Cardiac muscle cell (in vitro differentiated cells and primary cell): ENCODE results near the gene ELMOD1. TPM values are rescaled to one million over a fixed set of nuclear protein-coding genes. Genes with fewer than 3 reads are reported as not detected.

Experiments
- DNase-seq, 2 donors: peaks; one replicate each; pipeline versions ENCODE4 v3.0.0 to v3.0.0-alpha.2; 2010 to 2017; ENCODE audit warnings: low read depth in 1 of 2, low spot score in 1 of 2
- H3K27ac ChIP-seq: fragments of 200-600 bp; sonication (generic); 2 replicates; pipeline ENCODE4 v1.5.1; 2016
- H3K27me3 ChIP-seq: fragments of 200-600 bp; sonication (generic); 2 replicates; pipeline ENCODE4 v1.6.0; 2016; ENCODE audit warnings: control low read depth
- H3K36me3 ChIP-seq: fragments of 200-600 bp; sonication (generic); 2 replicates; pipeline ENCODE4 v1.5.1; 2016; ENCODE audit warnings: control low read depth
- H3K4me1 ChIP-seq: fragments of 200-600 bp; sonication (generic); 2 replicates; pipeline ENCODE4 v1.8.1; 2017; ENCODE audit warnings: low read depth, mild to moderate bottlenecking, mixed run types
- H3K4me3 ChIP-seq: fragments of 200-600 bp; sonication (generic); 2 replicates; pipeline ENCODE4 v1.5.1; 2016; ENCODE audit warnings: mild to moderate bottlenecking
- H3K9me3 ChIP-seq: fragments of 200-600 bp; sonication (generic); 2 replicates; pipeline ENCODE4 v1.5.1; 2017; ENCODE audit warnings: low read depth, mild to moderate bottlenecking, control low read depth
- polyA plus RNA-seq: library from polyadenylated mRNA; unstranded; fragments of >200 nt; fragmentation: Nextera tagmentation; extraction: Ambion mirVana; gene quantifications from 2 replicates; pipeline ENCODE4 v1.2.1, GENCODE V29; 2016
- total RNA-seq: library from RNA; depleted of rRNA; stranded (reverse); fragments of >200 nt; gene quantifications from 2 replicates; pipeline ENCODE4 v1.2.3, GENCODE V29; 2016
- TF ChIP-seq, protein P1 (sequence below): IDR thresholded peaks from 2 replicates; pipeline ENCODE4 v1.5.1; 2012; ENCODE audit warnings: low read depth, mild to moderate bottlenecking, low read length

ELMOD1 gene
- total and polyA plus RNA-seq, 2 experiments from 2014 or later, result 0.09 to 1.1 TPM

DNA sequence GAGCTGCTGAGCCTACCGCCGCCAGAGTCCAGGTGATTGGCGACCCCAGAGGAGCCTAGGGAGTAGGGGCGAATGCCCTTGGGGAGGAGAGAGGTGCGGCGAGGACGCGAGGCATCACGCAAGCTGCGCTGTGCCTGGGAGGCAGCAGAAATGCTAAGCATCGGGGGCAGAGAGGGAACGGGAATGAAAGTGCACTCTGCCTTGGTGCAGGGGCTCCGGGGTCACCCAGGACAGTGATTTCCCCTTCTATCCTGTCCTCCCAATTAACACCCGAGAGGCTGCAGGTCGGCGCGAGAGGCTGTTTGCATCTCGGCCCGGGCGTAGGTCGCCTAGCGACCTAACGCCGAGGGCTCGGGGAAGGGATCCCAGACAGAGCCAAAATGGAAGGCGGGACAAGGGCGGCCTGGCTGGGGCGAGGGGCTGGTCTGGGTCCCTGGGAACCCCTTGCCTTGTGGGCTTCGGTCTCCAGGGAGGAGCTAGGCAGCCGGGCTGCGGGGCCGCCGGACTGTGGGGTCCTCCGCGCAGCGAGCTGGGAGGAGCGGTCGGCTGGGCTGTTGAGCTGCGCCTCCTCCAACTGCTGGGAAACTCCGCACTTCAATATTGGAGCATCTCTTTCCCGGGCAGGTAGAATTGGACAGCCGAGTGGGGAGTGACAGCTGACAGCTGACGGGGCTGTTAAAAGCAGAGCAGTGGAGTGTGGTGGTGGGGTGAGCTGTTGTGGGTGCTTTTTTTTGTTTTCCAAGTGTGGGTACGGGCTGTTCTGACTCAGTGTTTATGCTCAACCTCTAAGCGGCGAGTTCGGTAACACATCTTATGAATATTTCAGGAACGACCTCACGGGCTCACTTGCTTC, 657 bp downstream of the ELMOD1 start:
- TF ChIP-seq, protein P1, sequence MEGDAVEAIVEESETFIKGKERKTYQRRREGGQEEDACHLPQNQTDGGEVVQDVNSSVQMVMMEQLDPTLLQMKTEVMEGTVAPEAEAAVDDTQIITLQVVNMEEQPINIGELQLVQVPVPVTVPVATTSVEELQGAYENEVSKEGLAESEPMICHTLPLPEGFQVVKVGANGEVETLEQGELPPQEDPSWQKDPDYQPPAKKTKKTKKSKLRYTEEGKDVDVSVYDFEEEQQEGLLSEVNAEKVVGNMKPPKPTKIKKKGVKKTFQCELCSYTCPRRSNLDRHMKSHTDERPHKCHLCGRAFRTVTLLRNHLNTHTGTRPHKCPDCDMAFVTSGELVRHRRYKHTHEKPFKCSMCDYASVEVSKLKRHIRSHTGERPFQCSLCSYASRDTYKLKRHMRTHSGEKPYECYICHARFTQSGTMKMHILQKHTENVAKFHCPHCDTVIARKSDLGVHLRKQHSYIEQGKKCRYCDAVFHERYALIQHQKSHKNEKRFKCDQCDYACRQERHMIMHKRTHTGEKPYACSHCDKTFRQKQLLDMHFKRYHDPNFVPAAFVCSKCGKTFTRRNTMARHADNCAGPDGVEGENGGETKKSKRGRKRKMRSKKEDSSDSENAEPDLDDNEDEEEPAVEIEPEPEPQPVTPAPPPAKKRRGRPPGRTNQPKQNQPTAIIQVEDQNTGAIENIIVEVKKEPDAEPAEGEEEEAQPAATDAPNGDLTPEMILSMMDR, result no peak
- H3K27me3 ChIP-seq, result peaks cover 98% of the 10 kb centered on the region

DNA sequence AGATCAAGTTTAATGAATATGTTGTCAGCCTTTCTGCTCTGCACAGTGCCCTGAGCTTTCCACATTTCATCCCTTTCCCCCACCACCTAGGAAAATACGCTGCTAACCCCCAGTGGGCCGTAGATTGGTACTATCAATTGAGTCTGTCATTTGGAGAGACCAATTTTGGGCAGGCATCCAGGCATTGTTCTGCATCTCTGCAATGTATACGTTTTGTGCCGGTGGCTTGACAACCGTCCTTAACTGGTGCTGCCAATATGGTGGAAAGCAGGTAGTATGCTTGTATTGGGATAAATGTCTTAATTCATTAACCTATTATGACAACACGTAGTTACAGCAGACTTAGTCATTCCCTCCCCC, 1.3 kb downstream of the ELMOD1 start:
- TF ChIP-seq, protein P1, result no peak
- H3K4me3 ChIP-seq, result peak overlapping the region; percentile 40

More for the DNA sequence above, 657 bp downstream of the ELMOD1 start:
- H3K4me3 ChIP-seq, result peak overlapping the region; percentile 40
- DNase-seq, result peak; percentile 6 to 50
- H3K27ac ChIP-seq, result no peak overlapping the region
- H3K36me3 ChIP-seq, result no peaks in the 10 kb centered on the region
- no peaks in the 10 kb centered on the region for H3K9me3 ChIP-seq
- H3K4me1 ChIP-seq, result no peaks in the 10 kb centered on the region

DNA sequence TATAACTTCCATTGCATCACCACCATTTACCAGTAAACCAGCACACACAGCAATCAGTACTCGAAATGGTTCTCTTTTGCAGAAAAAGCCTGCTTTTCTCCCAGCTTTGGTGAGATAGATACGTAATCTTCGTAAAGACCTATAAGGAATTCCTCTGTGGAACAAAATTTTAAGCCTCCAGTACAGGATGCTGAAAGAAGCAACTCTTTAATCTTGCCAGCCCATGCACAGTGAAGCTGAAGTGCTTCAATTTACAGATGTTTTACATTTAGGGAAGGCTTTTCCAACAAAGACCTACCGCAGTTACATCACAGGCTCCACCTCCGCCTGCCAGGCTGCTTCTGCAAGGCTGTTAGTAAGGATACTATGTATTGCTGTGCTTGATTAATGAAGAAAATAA, 1.9 kb downstream of the ELMOD1 start:
- TF ChIP-seq, protein P1, result no peak
- Histone ChIP-seq H3K9me3 (no peaks in the 10 kb centered on the region), H3K27ac (no peak overlapping the region), H3K4me1 (no peaks in the 10 kb centered on the region), H3K4me3 (no peak overlapping the region), H3K27me3 (peaks cover 98% of the 10 kb centered on the region), H3K36me3 (no peaks in the 10 kb centered on the region)
- peak in 1 of 2 donors; percentile 4 for DNase-seq

More for the DNA sequence above, 1.3 kb downstream of the ELMOD1 start:
- Histone ChIP-seq H3K9me3 (no peaks in the 10 kb centered on the region), H3K36me3 (no peaks in the 10 kb centered on the region), H3K27ac (no peak overlapping the region), H3K4me1 (no peaks in the 10 kb centered on the region), H3K27me3 (peaks cover 98% of the 10 kb centered on the region)
- no peak for DNase-seq

DNA sequence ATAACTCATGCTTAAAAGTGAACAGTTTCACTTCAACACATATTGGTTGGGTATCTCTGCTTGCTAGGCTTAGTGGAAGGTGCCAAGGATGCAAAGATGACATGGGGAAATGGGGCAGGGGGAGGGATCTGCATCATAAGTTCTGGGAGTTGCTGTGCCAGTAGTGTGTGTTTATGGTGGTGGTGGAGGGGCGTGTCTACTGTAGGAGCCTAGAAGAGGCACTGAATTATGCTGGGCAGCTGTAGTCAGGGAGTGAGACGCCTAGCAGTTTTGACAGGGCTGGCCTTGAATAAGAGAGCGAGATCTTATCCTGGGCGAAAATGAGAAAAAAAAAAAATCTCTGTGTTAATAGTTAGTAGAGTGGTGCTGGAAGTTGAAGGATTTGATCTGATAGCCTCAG, 3.0 kb downstream of the ELMOD1 start:
- Histone ChIP-seq H3K27me3 (peaks cover 93% of the 10 kb centered on the region), H3K4me3 (no peak overlapping the region)

DNA sequence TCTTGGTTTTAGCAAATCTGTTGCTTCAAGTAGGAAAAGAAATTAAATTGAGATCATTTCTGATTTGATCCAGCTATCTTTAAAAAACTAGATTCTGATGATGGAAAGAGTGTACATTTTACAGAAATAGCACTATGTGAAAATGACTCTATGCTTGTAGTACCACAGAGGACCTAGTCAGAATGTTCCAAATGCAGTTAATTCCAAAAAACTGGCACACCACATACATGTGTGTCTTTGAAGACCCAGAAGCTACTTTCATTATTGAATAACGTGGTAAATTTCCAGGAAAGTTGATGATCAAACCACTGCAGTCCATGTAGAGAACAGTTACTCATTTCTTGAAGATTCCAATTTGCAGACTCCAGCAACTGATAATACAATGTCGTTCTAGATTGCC, 3.8 kb downstream of the ELMOD1 start:
- H3K4me1 ChIP-seq, result no peaks in the 10 kb centered on the region
- TF ChIP-seq, protein P1, result no peak
- peaks cover 85% of the 10 kb centered on the region for H3K27me3 ChIP-seq
- H3K9me3 ChIP-seq, result no peaks in the 10 kb centered on the region
- no peak overlapping the region for H3K27ac ChIP-seq
- no peak overlapping the region for H3K4me3 ChIP-seq
- H3K36me3 ChIP-seq, result no peaks in the 10 kb centered on the region
- DNase-seq, result no peak

More for the DNA sequence above, 3.0 kb downstream of the ELMOD1 start:
- TF ChIP-seq, protein P1, result no peak
- peak in 1 of 2 donors; percentile 20 for DNase-seq
- no peak overlapping the region for H3K27ac ChIP-seq
- H3K36me3 ChIP-seq, result no peaks in the 10 kb centered on the region
- H3K9me3 ChIP-seq, result no peaks in the 10 kb centered on the region
- no peaks in the 10 kb centered on the region for H3K4me1 ChIP-seq
